ENCODE measurements around the gene STBD1.
"Not testable (repeated sequence)": the region's sequence is repeated elsewhere in the genome, so short reads cannot be mapped to it uniquely, and the experiment has no call there.

Gene STBD1

DNA sequence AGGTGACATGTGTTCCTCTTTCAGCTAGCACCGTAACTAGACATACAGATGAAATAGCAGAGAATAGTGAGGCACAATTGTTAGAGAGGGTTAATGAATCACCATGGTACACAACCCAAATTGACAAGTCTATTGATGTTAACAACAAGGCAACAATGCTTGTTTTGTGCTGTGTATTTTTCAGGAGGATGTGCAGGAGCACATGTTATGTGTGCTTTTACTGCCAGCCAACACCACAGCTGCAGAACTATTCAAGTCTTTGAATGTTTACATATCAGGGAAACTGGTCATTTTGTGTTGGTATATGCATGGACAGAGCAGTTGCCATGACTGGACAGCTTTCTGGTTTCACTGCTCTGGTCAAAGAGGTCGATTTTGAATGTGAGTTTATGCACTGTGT is 32.8 kb downstream of the STBD1 start:
- Histone ChIP-seq H3K4me1 (ENCODE audit: control insufficient read depth, low read depth, low read length) (no peaks in the 10 kb centered on the region), H3K36me3 (ENCODE audit: control insufficient read depth, low read depth, low read length) (no peaks in the 10 kb centered on the region), H3K27me3 (ENCODE audit: control insufficient read depth, insufficient read depth, low read length) (no peaks in the 10 kb centered on the region), H3K4me3 (ENCODE audit: low read length) (no peak overlapping the region), H3K9me3 (ENCODE audit: control insufficient read depth, low read depth, low read length) (no peaks in the 10 kb centered on the region), H3K9ac (ENCODE audit: low read length) (no peak overlapping the region), H3K27ac (ENCODE audit: low read length) (no peak overlapping the region)

DNA sequence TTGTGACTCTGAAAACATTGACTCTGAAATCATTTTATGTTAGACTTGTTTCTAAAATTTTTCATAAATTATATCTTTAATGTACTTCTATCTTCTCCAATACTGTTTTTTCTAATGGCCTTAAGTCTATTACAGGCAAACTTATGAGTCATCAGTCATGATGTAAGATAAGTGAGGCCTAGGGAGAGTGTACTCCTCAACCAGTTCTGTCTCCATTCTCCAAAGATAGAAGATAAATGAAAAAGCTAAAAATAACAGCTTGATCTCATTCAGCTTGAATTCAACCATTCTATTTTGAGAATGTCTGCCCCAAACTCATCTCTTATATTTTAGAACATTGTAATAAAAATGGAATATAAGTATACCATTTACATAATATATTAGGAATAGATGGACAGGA is 34.5 kb downstream of the STBD1 start:
- H3K9me3 ChIP-seq (ENCODE audit: control insufficient read depth, low read depth, low read length): no peaks in the 10 kb centered on the region
- no peaks in the 10 kb centered on the region for H3K27me3 ChIP-seq (ENCODE audit: control insufficient read depth, insufficient read depth, low read length)
- H3K36me3 ChIP-seq (ENCODE audit: control insufficient read depth, low read depth, low read length): no peaks in the 10 kb centered on the region
- no peaks in the 10 kb centered on the region for H3K4me1 ChIP-seq (ENCODE audit: control insufficient read depth, low read depth, low read length)
- H3K9ac ChIP-seq (ENCODE audit: low read length): no peak overlapping the region
- H3K4me3 ChIP-seq (ENCODE audit: low read length): no peak overlapping the region
- no peak overlapping the region for H3K27ac ChIP-seq (ENCODE audit: low read length)

DNA sequence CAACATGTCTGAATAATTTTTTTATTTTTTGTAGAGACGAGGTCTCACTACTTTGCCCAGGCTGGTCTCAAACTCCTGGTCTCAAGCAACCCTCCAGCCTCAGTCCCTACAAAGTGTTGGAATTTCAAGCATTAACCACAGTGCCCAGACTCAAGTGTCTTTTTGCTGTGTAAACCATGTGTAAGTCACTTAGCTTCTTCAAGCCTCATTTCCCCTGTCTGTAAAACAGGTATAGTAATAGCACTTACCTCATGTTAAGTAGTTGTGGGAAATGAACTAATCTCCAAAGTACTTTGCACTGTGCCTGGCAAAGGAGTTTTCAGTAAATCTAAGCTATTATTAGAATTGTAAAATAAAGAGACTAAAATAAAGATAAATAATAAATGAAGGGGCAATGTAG is 35.7 kb downstream of the STBD1 start:
- Histone ChIP-seq H3K9ac (ENCODE audit: low read length) (no peak overlapping the region), H3K4me1 (ENCODE audit: control insufficient read depth, low read depth, low read length) (no peaks in the 10 kb centered on the region), H3K9me3 (ENCODE audit: control insufficient read depth, low read depth, low read length) (no peaks in the 10 kb centered on the region), H3K36me3 (ENCODE audit: control insufficient read depth, low read depth, low read length) (no peaks in the 10 kb centered on the region), H3K27me3 (ENCODE audit: control insufficient read depth, insufficient read depth, low read length) (no peaks in the 10 kb centered on the region), H3K27ac (ENCODE audit: low read length) (no peak overlapping the region), H3K4me3 (ENCODE audit: low read length) (no peak overlapping the region)

GRCh38 chr4:76342803-76343202 is 36.3 kb downstream of the STBD1 start:
- H3K36me3 ChIP-seq (ENCODE audit: control insufficient read depth, low read depth, low read length): no peaks in the 10 kb centered on the region
- no peak overlapping the region for H3K4me3 ChIP-seq (ENCODE audit: low read length)
- H3K9ac ChIP-seq (ENCODE audit: low read length): no peak overlapping the region
- H3K9me3 ChIP-seq (ENCODE audit: control insufficient read depth, low read depth, low read length): no peaks in the 10 kb centered on the region
- H3K4me1 ChIP-seq (ENCODE audit: control insufficient read depth, low read depth, low read length): no peaks in the 10 kb centered on the region
- H3K27ac ChIP-seq (ENCODE audit: low read length): no peak overlapping the region
- no peaks in the 10 kb centered on the region for H3K27me3 ChIP-seq (ENCODE audit: control insufficient read depth, insufficient read depth, low read length)

DNA sequence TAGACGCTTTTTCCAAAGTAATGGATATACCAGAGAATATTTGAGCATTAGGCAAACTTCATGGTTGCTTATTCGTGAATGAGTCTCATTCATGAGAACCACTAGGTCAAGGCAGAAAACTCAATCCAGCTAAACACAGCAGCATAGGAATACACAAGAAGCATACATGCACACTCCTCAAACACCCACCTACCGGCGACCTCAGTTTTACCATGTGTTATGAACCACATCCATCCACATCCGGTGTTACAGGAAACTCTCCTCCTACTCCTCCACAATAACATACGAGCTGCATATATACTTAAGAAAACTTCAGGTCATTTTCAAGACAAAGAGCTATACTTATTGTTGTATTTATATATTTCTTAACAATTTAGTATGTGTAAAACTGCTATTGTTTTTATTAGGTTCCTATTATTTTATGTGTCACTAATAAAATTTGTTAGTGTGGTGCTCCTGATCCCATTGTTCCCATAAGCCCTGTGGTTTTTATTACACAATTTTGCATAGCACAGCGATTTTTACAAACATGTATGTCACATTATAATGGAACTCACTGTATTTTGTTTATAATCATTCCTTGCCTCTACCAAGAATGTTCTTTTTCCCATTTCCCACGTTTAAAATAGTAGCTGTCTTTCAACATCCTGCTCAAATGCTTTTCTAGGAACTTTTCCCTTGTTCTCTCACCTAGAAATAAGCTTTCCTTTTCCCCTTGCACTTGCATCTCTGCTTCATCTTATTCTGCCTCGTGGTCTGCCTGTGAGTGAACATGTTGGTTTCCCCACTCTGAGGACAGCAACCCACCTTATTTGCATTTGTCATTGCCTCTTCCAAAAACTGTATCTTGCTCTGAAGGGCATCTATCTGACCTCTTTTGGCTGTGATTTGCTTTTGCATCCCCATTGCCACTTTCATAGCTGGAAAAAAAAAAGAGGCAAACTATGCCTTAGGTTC is 48.3 kb downstream of the STBD1 start:
- Histone ChIP-seq H3K4me3 (ENCODE audit: low read length) (no peak overlapping the region), H3K27me3 (ENCODE audit: control insufficient read depth, insufficient read depth, low read length) (no peaks in the 10 kb centered on the region), H3K9ac (ENCODE audit: low read length) (no peak overlapping the region), H3K4me1 (ENCODE audit: control insufficient read depth, low read depth, low read length) (no peaks in the 10 kb centered on the region), H3K27ac (ENCODE audit: low read length) (no peak overlapping the region), H3K9me3 (ENCODE audit: control insufficient read depth, low read depth, low read length) (no peaks in the 10 kb centered on the region), H3K36me3 (ENCODE audit: control insufficient read depth, low read depth, low read length) (no peaks in the 10 kb centered on the region)

DNA sequence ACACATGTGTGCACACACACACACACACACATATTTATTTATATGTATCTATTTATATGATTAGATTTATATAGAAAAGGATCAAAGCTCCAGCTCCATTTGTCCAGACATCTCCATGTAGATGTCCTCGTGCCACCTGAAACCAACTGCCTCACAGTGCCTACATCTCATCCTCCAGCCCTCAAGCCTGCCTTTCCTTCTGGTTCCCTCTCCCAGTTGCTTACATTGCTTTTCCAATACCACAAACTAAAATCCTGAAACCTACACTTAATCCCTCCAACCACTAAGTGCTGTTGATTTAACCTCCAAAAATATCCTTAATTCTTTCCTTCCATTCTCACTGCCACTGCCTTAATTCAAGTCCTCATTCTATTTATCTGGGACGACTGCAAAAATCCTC is 51.4 kb downstream of the STBD1 start:
- H3K27ac ChIP-seq (ENCODE audit: low read length): no peak overlapping the region
- H3K9me3 ChIP-seq (ENCODE audit: control insufficient read depth, low read depth, low read length): no peaks in the 10 kb centered on the region
- H3K4me3 ChIP-seq (ENCODE audit: low read length): no peak overlapping the region
- H3K4me1 ChIP-seq (ENCODE audit: control insufficient read depth, low read depth, low read length): no peaks in the 10 kb centered on the region
- H3K27me3 ChIP-seq (ENCODE audit: control insufficient read depth, insufficient read depth, low read length): no peaks in the 10 kb centered on the region
- no peaks in the 10 kb centered on the region for H3K36me3 ChIP-seq (ENCODE audit: control insufficient read depth, low read depth, low read length)
- H3K9ac ChIP-seq (ENCODE audit: low read length): no peak overlapping the region

DNA sequence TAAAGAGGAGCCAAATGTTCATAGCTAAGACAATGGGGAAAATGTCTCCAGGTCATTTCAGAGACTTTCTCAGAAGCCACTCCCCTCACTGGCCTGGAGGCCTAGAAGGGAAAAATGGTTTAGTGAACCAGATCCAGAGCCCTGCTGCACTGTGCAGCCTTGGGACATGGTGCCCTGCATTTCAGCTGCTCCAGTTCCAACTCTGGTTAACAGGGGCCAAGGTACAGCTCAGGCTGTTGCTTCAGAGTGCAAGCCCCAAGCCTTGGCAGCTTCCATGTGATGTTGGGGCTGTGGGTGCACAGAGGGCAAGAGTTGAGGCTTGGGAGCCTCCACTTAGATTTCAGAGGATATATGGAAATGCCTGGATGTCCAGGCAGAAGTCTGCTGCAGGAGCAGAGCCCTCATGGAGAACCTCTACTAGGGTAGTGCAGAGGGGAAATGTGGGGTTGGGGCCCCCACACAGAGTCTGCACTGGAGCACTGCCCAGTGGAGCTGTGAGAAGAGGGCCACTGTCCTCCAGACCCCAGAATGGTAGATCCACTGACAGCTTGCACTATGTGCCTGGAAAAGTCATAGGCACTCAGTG is 53.4 kb downstream of the STBD1 start:
- not testable (repeated sequence) for H3K9ac ChIP-seq (ENCODE audit: low read length); H3K4me1 ChIP-seq (ENCODE audit: control insufficient read depth, low read depth, low read length); H3K36me3 ChIP-seq (ENCODE audit: control insufficient read depth, low read depth, low read length); H3K27ac ChIP-seq (ENCODE audit: low read length); H3K27me3 ChIP-seq (ENCODE audit: control insufficient read depth, insufficient read depth, low read length); H3K4me3 ChIP-seq (ENCODE audit: low read length); H3K9me3 ChIP-seq (ENCODE audit: control insufficient read depth, low read depth, low read length)

Data from iPS-18a (cell line).